Pancreas (tissue), 10 donors: ENCODE data around the gene TMOD1. TPM values are rescaled to one million over a fixed set of nuclear protein-coding genes. Genes with fewer than 3 reads are reported as not detected.
"Not testable (repeated sequence)": the region's sequence is repeated elsewhere in the genome, so short reads cannot be mapped to it uniquely, and the experiment has no call there.

Source experiments
- ATAC-seq, 4 donors: fragments of 200-7000 bp; cut with Tn5 transposase; one replicate each; pipeline versions ENCODE4 v1.8.0 to v1.9.1; 2020; ENCODE audit warnings: mild to moderate bottlenecking in 4 of 4, moderate library complexity in 4 of 4
- DNase-seq, 6 donors: peaks; one replicate each; pipeline ENCODE4 v3.0.0-alpha.2; 2020
- FAIRE-seq: peaks from 2 replicates; lab custom pipeline; 2012; peaks lifted over from hg19 to GRCh38; lab: Jason Lieb, UNC
- H3K27ac ChIP-seq, 4 donors: fragments of 200-600 bp; sonication (generic); 1 replicate in 3 of 4; 2 replicates in 1 of 4; pipeline versions ENCODE4 v1.5.0 to v1.8.0; 2020
- H3K27me3 ChIP-seq, 4 donors: fragments of 200-600 bp; one replicate each; pipeline ENCODE4 v1.8.0; 2021
- H3K36me3 ChIP-seq, 3 donors: fragments of 200-600 bp; sonication (generic) in 1 of 3; one replicate each; pipeline versions ENCODE4 v1.5.0 to v1.8.0; 2020 to 2021
- H3K4me1 ChIP-seq, 3 donors: fragments of 200-600 bp; one replicate each; pipeline ENCODE4 v1.8.0; 2021
- H3K4me3 ChIP-seq, 4 donors: fragments of 200-600 bp; sonication (generic) in 2 of 4; one replicate each; pipeline versions ENCODE4 v1.5.0 to v1.8.0; 2020 to 2021
- H3K9me3 ChIP-seq, 4 donors: fragments of 200-600 bp; one replicate each; pipeline ENCODE4 v1.8.0; 2021
- WGBS, 2 donors: extraction: QIAGEN DNeasy Blood & Tissue Kit; methylation state at CpG; one replicate each; pipeline ENCODE4 v1.1.7; 2013; 5-methylcytosine and 5-hydroxymethylcytosine counted together
- intact Hi-C, 3 donors: fragments of 100-400 bp; cut with DNase I; formaldehyde crosslinking; loops; one replicate each; pipeline versions ENCODE4 v1.11.1 to v1.14.2; 2022
- polyA plus RNA-seq, 2 donors: library from polyadenylated mRNA; stranded (reverse); fragments of 200-250 nt; gene quantifications; one replicate each; pipeline ENCODE4 v1.2.3, GENCODE V29; 2013
- total RNA-seq, 6 donors: library from RNA; stranded (reverse); fragmentation: NEBNext Ultra II Directional in 4 of 6; extraction: Animal tissue kit (Norgen Biotek cat#: 25700) in 4 of 6; gene quantifications; one replicate each; pipeline versions ENCODE4 v1.2.1 to v1.2.4, GENCODE V29; 2021 to 2023
- TF ChIP-seq, protein P1 (sequence below), 4 donors: fragments of 200-600 bp; sonication (generic) in 3 of 4; IDR thresholded peaks; one replicate each; pipeline versions ENCODE4 v1.5.0 to v1.8.0; 2021; ENCODE audit warnings: antibody characterized with exemption in 4 of 4
- donor health status: healthy with polysubstance abuse.
- donor health status: DM: no; HTN: no; CAD: no; lungs with moderate emphysema.
- donor health status: DM: no; HTN: no; CAD: no.
- donor health status: control.
- donor health status: control.
- donor health status: Bipolar disorder and iron deficiency.
- donor health status: DM: yes; HTN: yes; CAD: no.
- donor health status: DM: no; HTN: no; CAD: no.
- donor health status: DM: no; HTN: no; CAD: no.
- donor health status: DM: yes; HTN: yes; CAD: no.

TMOD1 gene
- total and polyA plus RNA-seq, 8 donors = 8.4 to 28.7 (median 12.3) TPM

DNA sequence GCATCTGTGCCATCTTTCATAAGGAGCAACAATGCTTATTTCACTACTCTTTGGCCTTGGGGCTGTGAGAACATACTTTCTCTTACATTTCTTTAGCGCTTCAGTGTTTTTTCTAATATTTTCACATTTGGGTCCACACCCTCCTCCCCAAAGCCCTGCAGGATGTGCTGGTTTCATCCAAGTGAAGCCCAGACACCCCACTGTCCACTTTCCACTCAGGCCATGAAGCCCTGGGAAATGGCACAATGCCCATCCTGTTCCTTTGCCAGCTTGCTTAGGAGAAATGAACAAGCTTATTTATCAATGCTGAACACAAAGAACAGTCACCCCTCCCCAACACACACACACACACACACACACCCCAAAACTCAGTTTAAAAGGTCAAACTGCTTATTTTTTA, 17.3 kb upstream of the TMOD1 start:
- ATAC-seq (no peak), DNase-seq (peak in 1 of 6 donors; percentile 27), FAIRE-seq (no peak)
- H3K27ac ChIP-seq = no peak overlapping the region
- no peak overlapping the region for H3K4me3 ChIP-seq
- H3K9me3 ChIP-seq = no peaks in the 10 kb centered on the region
- intact Hi-C loops = no loop called here
- TF ChIP-seq, protein P1, sequence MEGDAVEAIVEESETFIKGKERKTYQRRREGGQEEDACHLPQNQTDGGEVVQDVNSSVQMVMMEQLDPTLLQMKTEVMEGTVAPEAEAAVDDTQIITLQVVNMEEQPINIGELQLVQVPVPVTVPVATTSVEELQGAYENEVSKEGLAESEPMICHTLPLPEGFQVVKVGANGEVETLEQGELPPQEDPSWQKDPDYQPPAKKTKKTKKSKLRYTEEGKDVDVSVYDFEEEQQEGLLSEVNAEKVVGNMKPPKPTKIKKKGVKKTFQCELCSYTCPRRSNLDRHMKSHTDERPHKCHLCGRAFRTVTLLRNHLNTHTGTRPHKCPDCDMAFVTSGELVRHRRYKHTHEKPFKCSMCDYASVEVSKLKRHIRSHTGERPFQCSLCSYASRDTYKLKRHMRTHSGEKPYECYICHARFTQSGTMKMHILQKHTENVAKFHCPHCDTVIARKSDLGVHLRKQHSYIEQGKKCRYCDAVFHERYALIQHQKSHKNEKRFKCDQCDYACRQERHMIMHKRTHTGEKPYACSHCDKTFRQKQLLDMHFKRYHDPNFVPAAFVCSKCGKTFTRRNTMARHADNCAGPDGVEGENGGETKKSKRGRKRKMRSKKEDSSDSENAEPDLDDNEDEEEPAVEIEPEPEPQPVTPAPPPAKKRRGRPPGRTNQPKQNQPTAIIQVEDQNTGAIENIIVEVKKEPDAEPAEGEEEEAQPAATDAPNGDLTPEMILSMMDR (IDR thresholded peaks at IDR 0.05) = no peak
- peaks cover 0 to 13% (median 3%) of the 10 kb centered on the region in 3 donors for H3K36me3 ChIP-seq
- H3K27me3 ChIP-seq = no peaks in the 10 kb centered on the region
- no peaks in the 10 kb centered on the region for H3K4me1 ChIP-seq
- 88 to 96% methylated on average over 1 of the region's 1 CpG for WGBS, 2 donors

DNA sequence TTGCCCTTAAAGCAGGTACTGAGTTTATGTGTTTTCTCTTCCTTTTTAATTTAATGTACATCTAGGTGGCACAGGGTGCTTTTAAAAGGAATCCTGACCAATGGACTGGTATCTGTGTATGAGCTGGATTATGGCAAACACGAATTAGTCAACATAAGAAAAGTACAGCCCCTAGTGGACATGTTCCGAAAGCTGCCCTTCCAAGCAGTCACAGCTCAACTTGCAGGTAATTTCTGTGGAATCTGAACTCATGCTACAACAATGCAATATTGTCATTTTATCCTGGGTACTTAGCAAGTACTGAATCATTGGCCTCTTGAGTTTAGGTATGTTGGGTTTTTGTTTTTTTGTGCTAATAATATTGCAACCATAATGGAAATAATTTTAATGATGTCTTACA, 14.4 kb upstream of the TMOD1 start:
- DNase-seq (no peak), ATAC-seq (no peak), FAIRE-seq (no peak)
- TF ChIP-seq, protein P1 (IDR thresholded peaks at IDR 0.05) = no peak
- Histone ChIP-seq H3K4me3 (no peak overlapping the region), H3K27me3 (no peaks in the 10 kb centered on the region), H3K4me1 (no peaks in the 10 kb centered on the region), H3K27ac (no peak overlapping the region), H3K9me3 (no peaks in the 10 kb centered on the region), H3K36me3 (peaks cover 0 to 13% (median 3%) of the 10 kb centered on the region in 3 donors)
- intact Hi-C loops = no loop called here
- WGBS, 2 donors = 69 to 71% methylated on average over 2 of the region's 2 CpGs

DNA sequence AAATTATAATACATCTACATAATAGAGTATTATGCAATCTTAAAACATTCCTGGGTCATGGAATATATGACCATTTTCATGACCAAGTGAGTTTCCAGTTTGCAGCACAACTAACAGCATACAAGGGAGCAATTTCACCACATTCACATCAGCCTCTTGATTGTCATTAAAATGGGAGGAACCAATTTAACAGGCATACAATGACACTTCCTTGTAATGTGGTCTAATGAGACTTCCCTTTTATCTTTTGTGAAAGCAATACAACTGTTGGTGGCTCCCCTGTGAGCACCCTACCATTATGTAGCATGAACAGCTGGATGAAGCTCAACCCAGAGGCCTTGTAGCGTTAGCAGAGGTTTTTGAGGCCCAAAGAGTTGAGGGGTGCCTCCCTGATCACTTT, 13.6 kb upstream of the TMOD1 start:
- Histone ChIP-seq H3K36me3 (peaks cover 0 to 6% (median under 1%) of the 10 kb centered on the region in 3 donors), H3K4me3 (no peak overlapping the region), H3K4me1 (no peaks in the 10 kb centered on the region), H3K27ac (no peak overlapping the region), H3K9me3 (no peaks in the 10 kb centered on the region), H3K27me3 (no peaks in the 10 kb centered on the region)
- FAIRE-seq (no peak), ATAC-seq (no peak), DNase-seq (no peak)
- TF ChIP-seq, protein P1 (IDR thresholded peaks at IDR 0.05) = no peak
- intact Hi-C loops = no loop called here
- WGBS, 2 donors = 100% methylated on average over 1 of the region's 1 CpG

DNA sequence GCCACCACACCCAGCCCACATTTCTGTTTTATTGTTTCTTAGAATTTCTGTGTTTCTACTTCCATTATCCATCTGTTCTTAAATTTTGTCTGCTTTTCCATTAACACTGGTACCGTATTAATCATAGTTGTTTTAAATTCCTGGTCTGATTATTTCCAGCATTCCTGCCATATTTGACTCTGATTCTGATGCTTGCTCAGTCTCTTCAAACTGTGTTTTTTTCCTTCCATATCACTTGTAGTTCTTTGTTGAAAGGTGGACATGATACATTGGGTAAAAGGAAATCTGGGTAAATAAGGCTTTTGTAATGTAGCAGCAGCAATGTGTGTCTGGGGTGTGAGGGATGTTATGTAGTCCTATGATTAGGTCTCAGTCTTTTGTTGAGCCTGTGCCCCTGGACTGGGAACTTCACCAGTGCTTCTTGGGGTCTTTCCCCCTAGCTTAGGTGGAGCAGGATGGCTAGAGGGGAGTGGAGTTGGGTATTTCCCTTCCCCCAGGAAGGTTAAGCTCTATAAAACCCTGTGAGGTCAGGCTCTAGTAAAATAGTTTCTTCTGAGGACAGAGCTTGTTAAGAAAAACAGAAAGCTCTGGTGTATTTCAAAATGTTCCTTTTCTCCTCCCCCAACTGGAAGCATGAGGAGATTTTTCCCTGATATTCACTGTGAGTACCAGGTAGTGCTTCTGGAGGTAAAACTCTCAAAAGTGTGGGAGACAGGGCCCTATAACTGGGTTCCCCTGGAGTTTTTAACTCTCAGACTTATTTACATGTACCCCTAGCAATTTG, 10.1 kb upstream of the TMOD1 start:
- ATAC-seq (no peak), DNase-seq (no peak), FAIRE-seq (no peak)
- TF ChIP-seq, protein P1 (IDR thresholded peaks at IDR 0.05) = no peak
- intact Hi-C loops = no loop called here
- Histone ChIP-seq H3K9me3 (no peaks in the 10 kb centered on the region), H3K4me1 (no peaks in the 10 kb centered on the region), H3K27ac (no peak overlapping the region), H3K27me3 (no peaks in the 10 kb centered on the region), H3K4me3 (no peak overlapping the region), H3K36me3 (peaks cover 0 to 10% (median 0%) of the 10 kb centered on the region in 3 donors)
- 96 to 100% methylated on average over 1 of the region's 1 CpG for WGBS, 2 donors

DNA sequence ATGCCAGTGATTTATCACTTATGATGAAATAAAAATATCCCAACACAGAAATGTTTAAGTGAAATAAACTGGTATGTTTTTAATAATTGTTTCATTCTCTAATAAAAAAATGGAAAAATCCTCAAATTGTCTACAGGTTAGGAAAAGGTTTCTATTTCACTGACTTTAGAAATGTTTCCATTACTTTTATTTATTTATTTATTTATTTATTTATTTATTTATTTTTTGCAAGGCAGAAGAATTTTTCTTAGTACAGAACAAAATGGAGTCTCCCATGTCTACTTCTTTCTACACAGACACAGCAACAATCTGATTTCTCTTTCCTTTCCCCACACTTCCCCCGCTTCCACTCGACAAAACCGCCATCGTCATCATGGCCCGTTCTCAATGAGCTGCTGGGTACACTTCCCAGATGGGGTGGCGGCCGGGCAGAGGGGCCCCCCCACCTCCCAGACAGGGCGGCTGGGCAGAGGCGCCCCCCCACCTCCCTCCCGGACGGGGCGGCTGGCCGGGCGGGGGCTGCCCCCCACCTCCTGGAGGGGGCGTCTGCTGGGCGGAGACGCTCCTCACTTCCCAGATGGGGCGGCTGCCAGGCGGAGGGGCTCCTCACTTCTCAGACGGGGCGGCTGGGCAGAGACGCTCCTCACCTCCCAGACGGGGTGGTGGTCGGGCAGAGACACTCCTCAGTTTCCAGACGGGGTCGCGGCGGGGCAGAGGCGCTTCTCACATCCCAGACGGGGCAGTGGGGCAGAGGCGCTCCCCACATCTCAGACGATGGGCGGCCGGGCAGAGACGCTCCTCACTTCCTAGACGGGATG, 3.7 kb upstream of the TMOD1 start:
- peaks cover 0 to 10% (median 0%) of the 10 kb centered on the region in 3 donors for H3K36me3 ChIP-seq
- WGBS, 2 donors = 97% methylated on average over 25 to 36 of the region's 36 CpGs
- H3K9me3 ChIP-seq, H3K4me3 ChIP-seq, intact Hi-C loops, ATAC-seq, FAIRE-seq, H3K27me3 ChIP-seq, H3K27ac ChIP-seq: not testable (repeated sequence)
- H3K4me1 ChIP-seq = peaks cover 7 to 12% (median 9%) of the 10 kb centered on the region in 3 donors
- peak in 1 of 6 donors; percentile 23 for DNase-seq

DNA sequence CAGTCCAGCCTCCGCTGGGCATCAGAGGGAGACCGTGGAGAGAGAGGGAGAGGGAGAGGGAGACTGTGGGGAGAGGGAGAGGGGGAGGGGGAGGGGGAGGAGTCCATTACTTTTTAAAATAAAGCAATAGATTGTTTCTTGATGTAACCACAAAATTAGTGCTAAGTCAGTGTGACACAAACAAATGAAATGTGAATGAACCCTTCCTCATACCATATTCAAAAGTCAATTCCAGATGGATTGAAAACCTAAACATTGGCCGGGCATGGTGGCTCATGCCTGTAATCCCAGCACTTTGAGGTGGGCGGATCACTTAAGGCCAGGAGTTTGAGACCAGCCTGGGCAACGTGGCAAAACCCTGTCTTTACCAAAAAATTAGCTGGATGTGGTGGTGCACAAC, 2.6 kb upstream of the TMOD1 start:
- H3K4me3 ChIP-seq, ATAC-seq, H3K9me3 ChIP-seq, DNase-seq, intact Hi-C loops, FAIRE-seq, H3K27ac ChIP-seq, H3K27me3 ChIP-seq: not testable (repeated sequence)
- 84 to 90% methylated on average over 5 of the region's 5 CpGs for WGBS, 2 donors
- H3K4me1 ChIP-seq = peaks cover 7 to 18% (median 13%) of the 10 kb centered on the region in 3 donors
- H3K36me3 ChIP-seq = peaks cover 0 to 10% (median 0%) of the 10 kb centered on the region in 3 donors
